OCI-LY7 (cell line): Measurements from ENCODE around the gene C12orf60. TPM values are rescaled to one million over a fixed set of nuclear protein-coding genes. Genes with fewer than 3 reads are reported as not detected.
"Not testable (repeated sequence)": the region's sequence is repeated elsewhere in the genome, so short reads cannot be mapped to it uniquely, and the experiment has no call there.

Source experiments
- BruUV-seq: library from RNA; stranded (reverse); fragments of 400-500 nt; replicated peaks from 2 replicates; lab custom pipeline; 2021; lab: Mats Ljungman, UMichigan
- CTCF ChIA-PET: fragments of 300-600 bp; sonication (Branson Sonifier 250); formaldehyde crosslinking; loops from one replicate; lab custom pipeline; 2022; ENCODE audit warnings: antibody characterized with exemption; ENCODE audit not compliant: unreplicated experiment; lab: Charles Lee
- POLR2A ChIA-PET: fragments of 300-600 bp; sonication (Branson Sonifier 250); formaldehyde crosslinking; loops from one replicate; lab custom pipeline; 2022; ENCODE audit warnings: antibody characterized with exemption; lab: Charles Lee
- DNase-seq: peaks from one replicate; pipeline ENCODE4 v3.0.0-alpha.2; 2015; ENCODE audit warnings: low spot score
- H2AFZ ChIP-seq: fragments of 200-600 bp; sonication (generic), shearing (Covaris generic); 2 replicates; pipeline ENCODE4 v1.6.1; 2014; ENCODE audit warnings: mild to moderate bottlenecking, antibody characterized with exemption, low read length, moderate library complexity
- H3K27ac ChIP-seq: fragments of 200-600 bp; sonication (generic); 2 replicates; pipeline ENCODE4 v1.5.1; 2014; ENCODE audit warnings: mixed run types, low read depth, mild to moderate bottlenecking, moderate library complexity, low read length, inconsistent platforms; ENCODE audit not compliant: poor library complexity, severe bottlenecking
- H3K36me3 ChIP-seq: fragments of 200-600 bp; sonication (generic); 2 replicates; pipeline ENCODE4 v1.6.1; 2014; ENCODE audit warnings: mild to moderate bottlenecking, antibody characterized with exemption, low read length, moderate library complexity, mixed read lengths; ENCODE audit not compliant: insufficient read depth
- H3K4me1 ChIP-seq: fragments of 200-600 bp; sonication (generic); 2 replicates; pipeline ENCODE4 v1.5.1; 2014; ENCODE audit warnings: mild to moderate bottlenecking, low read length; ENCODE audit not compliant: insufficient read depth, poor library complexity, severe bottlenecking
- H3K4me2 ChIP-seq: fragments of 200-600 bp; sonication (generic); 2 replicates; pipeline ENCODE4 v1.6.1; 2014; ENCODE audit warnings: mild to moderate bottlenecking, low read length
- H3K4me3 ChIP-seq: fragments of 200-600 bp; sonication (generic); 2 replicates; pipeline ENCODE4 v1.5.1; 2014; ENCODE audit warnings: mild to moderate bottlenecking, low read depth, low read length; ENCODE audit not compliant: poor library complexity, severe bottlenecking
- H3K79me2 ChIP-seq: fragments of 200-600 bp; sonication (generic); 2 replicates; pipeline ENCODE4 v1.6.1; 2016; ENCODE audit warnings: low read depth, mild to moderate bottlenecking, low read length, moderate library complexity, mixed read lengths; ENCODE audit not compliant: insufficient read depth
- H3K9me2 ChIP-seq: fragments of 200-600 bp; sonication (generic); 2 replicates; pipeline ENCODE4 v1.6.1; 2016; ENCODE audit warnings: mild to moderate bottlenecking, low read length, mixed read lengths; ENCODE audit not compliant: insufficient read depth
- H3K9me3 ChIP-seq: fragments of 200-600 bp; sonication (generic); 2 replicates; pipeline ENCODE4 v1.6.1; 2014; ENCODE audit warnings: mild to moderate bottlenecking, mixed run types, low read length, mixed read lengths
- H4K20me1 ChIP-seq: fragments of 200-600 bp; sonication (generic); 2 replicates; pipeline ENCODE4 v1.6.1; 2014; ENCODE audit warnings: mild to moderate bottlenecking, antibody characterized with exemption, low read length, moderate library complexity, mixed read lengths; ENCODE audit not compliant: insufficient read depth
- EZH2phosphoT487 ChIP-seq: fragments of 200-600 bp; sonication (generic); IDR thresholded peaks from 2 replicates; pipeline ENCODE4 v1.6.1; 2018; ENCODE audit warnings: low read depth, borderline replicate concordance, mild to moderate bottlenecking, mixed run types, antibody characterized with exemption, low read length, moderate library complexity, mixed read lengths
- intact Hi-C: fragments of 100-400 bp; cut with micrococcal nuclease; formaldehyde crosslinking; loops from one replicate; pipeline ENCODE4 v1.10.0; 2022; ENCODE audit not compliant: unreplicated experiment
- total RNA-seq, 2 experiments: library from RNA; depleted of rRNA in 1 of 2; stranded (reverse); fragments of >200 nt in 1 of 2; shearing (Covaris generic) in 1 of 2; gene quantifications; 2 replicates each; pipeline ENCODE4 v1.2.3, GENCODE V29; 2014 to 2022
- TF ChIP-seq, protein P1 (sequence below): fragments of 200-600 bp; sonication (generic); conservative IDR thresholded peaks from 2 replicates; pipeline ENCODE4 v1.5.1; 2014; ENCODE audit warnings: mild to moderate bottlenecking, antibody characterized with exemption, low read length, moderate library complexity, mixed read lengths

C12orf60 gene
- total RNA-seq, 2 experiments from 2014 or later = 2.8 to 3.4 TPM

DNA sequence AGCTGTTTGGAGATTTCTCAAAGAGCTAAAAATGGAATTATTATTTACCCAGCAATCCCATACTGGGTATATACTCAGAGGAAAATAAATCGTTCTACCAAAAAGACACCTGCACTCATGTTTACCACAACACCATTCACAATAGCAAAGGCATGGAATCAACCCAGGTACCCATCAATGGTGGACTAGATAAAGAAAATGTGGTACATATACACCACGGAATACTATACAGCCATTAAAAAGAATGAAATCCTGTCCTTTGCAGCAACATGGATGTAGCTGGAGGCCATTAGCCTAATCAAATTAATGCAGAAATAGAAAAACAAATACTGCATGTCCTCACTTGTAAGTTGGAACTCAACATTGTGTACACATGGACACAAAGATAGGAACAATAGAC, 38.1 kb upstream of the C12orf60 start:
- no TSS peak for BruUV-seq
- Histone ChIP-seq H2AFZ (no peak overlapping the region), H3K4me3 (no peak overlapping the region), H3K27ac (no peak overlapping the region), H3K4me1 (peaks cover 29% of the 10 kb centered on the region), H3K36me3 (peaks cover 54% of the 10 kb centered on the region), H4K20me1 (no peaks in the 10 kb centered on the region), H3K79me2 (peaks cover 15% of the 10 kb centered on the region; the same call in 1 of the 2 replicates), H3K9me3 (peaks cover 5% of the 10 kb centered on the region; the same call in 1 of the 2 replicates), H3K4me2 (no peak overlapping the region), H3K9me2 (no peaks in the 10 kb centered on the region)
- no peak for TF ChIP-seq EZH2phosphoT487
- TF ChIP-seq, protein P1, sequence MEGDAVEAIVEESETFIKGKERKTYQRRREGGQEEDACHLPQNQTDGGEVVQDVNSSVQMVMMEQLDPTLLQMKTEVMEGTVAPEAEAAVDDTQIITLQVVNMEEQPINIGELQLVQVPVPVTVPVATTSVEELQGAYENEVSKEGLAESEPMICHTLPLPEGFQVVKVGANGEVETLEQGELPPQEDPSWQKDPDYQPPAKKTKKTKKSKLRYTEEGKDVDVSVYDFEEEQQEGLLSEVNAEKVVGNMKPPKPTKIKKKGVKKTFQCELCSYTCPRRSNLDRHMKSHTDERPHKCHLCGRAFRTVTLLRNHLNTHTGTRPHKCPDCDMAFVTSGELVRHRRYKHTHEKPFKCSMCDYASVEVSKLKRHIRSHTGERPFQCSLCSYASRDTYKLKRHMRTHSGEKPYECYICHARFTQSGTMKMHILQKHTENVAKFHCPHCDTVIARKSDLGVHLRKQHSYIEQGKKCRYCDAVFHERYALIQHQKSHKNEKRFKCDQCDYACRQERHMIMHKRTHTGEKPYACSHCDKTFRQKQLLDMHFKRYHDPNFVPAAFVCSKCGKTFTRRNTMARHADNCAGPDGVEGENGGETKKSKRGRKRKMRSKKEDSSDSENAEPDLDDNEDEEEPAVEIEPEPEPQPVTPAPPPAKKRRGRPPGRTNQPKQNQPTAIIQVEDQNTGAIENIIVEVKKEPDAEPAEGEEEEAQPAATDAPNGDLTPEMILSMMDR = no peak
- intact Hi-C loops = loop anchor here (5.0 kb wide), 1 partner anchor 133 kb away; no protein-coding TSS in a partner anchor
- POLR2A ChIA-PET = no interaction called here
- CTCF ChIA-PET = no interaction called here
- no peak for DNase-seq

DNA sequence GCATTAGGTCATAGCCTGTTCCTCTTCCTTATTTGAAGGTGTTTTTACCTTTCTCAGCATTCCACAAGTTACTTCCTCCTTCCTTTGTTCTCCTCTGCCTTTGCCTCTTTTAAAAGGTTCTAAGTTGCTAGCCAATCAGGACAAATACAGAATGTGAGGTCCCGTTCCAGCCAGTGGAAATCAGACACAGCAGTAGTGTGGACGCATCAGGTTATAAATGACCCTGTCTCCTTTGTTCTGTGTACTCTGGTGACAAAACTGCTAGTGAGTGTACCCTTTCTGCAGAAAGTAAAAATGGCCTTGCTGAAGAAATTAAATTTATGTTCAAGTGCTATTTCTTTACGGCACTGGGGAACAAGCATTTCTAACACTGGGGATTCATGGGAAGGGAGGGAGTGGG, 37.5 kb upstream of the C12orf60 start:
- H3K36me3 ChIP-seq = peaks cover 58% of the 10 kb centered on the region
- H3K9me3 ChIP-seq, H3K4me2 ChIP-seq, POLR2A ChIA-PET, H4K20me1 ChIP-seq, BruUV-seq, DNase-seq, H2AFZ ChIP-seq, H3K9me2 ChIP-seq, CTCF ChIA-PET, H3K4me3 ChIP-seq, H3K27ac ChIP-seq: not testable (repeated sequence)
- H3K79me2 ChIP-seq = peaks cover 15% of the 10 kb centered on the region; the same call in 1 of the 2 replicates
- H3K4me1 ChIP-seq = peaks cover 29% of the 10 kb centered on the region
- intact Hi-C loops = loop anchor here (5.0 kb wide), 1 partner anchor 134 kb away; no protein-coding TSS in a partner anchor

DNA sequence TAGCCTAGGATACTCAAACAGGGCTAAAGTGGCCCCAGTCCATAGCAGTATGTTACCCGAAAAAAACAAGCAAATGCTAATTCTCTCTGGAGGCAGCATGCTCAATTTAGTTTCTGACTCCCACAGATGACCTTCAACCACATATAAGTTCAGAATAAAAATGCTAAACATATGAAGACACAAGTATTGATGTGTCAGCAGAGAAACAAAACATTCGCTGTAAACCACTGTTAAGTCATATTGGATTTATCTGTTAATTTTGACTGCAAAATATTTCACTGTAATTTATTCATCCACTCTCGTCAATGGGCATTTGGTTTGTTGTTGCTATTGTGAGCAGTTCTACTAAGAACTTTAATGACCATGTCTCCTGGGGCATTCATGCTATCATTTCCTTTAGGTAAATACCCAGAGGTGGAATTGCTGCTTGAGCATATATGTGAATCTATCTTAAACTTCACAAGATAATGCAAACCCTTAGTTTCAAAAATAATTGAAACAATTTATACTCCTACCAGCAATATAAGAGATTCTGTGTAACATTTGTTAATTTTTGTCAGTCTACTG, 36.7 kb upstream of the C12orf60 start:
- ChIA-PET POLR2A (no interaction called here), CTCF (no interaction called here)
- Histone ChIP-seq H3K9me2 (no peaks in the 10 kb centered on the region), H3K4me1 (peaks cover 31% of the 10 kb centered on the region), H3K27ac (no peak overlapping the region), H4K20me1 (no peaks in the 10 kb centered on the region), H3K9me3 (peaks cover 5% of the 10 kb centered on the region; the same call in 1 of the 2 replicates), H3K79me2 (peaks cover 15% of the 10 kb centered on the region; the same call in 1 of the 2 replicates), H3K4me3 (no peak overlapping the region), H3K4me2 (no peak overlapping the region), H3K36me3 (peaks cover 54% of the 10 kb centered on the region), H2AFZ (no peak overlapping the region)
- TF ChIP-seq EZH2phosphoT487 = no peak
- TF ChIP-seq, protein P1 = no peak
- no TSS peak for BruUV-seq
- no peak for DNase-seq
- intact Hi-C loops = loop anchor here (5.0 kb wide), 1 partner anchor 134 kb away; no protein-coding TSS in a partner anchor
